GM19324 (cell line): Measurements from ENCODE around the gene DMXL1.
"Not testable (repeated sequence)": the region's sequence is repeated elsewhere in the genome, so short reads cannot be mapped to it uniquely, and the experiment has no call there.

Source experiments
- ATAC-seq: cut with Tn5 transposase; IDR thresholded peaks from one replicate; pipeline ENCODE4 v1.9.1; 2021; ENCODE audit warnings: mild to moderate bottlenecking, moderate library complexity; ENCODE audit not compliant: unreplicated experiment, low FRiP score

The DMXL1 gene

GRCh38 chr5:119117237-119117636, 46.4 kb downstream of the DMXL1 start:
- no peak for ATAC-seq

- ATAC-seq: no peak
These were observed 47.1 kb downstream of the DMXL1 start for GRCh38 chr5:119118000-119118399.

DNA sequence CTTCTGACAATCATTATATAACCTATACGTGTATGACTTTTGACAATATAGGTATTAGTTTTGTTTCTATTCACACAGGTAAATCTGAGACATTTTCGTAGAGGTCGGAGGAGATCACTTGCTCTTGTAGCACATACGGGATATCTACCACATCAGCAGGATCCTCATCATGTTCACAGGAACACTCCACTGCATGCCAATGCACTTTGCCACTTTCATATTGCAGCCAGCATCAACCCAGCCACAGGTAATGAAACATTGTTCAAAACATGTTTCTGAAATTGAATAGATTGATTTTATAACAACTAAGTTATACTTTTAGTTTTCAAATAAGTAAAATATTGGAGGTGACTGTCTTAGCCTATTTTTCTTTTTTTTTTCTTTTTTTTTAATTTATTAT, 50.0 kb downstream of the DMXL1 start:
- ATAC-seq: no peak

DNA sequence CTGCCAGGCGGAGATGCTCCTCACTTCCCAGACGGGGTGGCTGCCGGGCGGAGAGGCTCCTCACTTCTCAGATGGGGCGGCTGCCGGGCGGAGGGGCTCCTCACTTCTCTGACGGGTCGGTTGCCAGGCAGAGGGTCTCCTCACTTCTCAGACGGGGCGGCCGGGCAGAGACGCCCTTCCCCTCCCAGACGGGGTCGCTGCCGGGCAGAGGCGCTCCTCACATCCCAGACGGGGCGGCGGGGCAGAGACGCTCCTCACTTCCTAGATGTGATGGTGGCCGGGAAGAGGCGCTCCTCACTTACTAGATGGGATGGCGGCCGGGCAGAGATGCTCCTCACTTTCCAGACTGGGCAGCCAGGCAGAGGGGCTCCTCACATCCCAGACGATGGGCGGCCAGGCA, 51.6 kb downstream of the DMXL1 start:
- not testable (repeated sequence) for ATAC-seq

DNA sequence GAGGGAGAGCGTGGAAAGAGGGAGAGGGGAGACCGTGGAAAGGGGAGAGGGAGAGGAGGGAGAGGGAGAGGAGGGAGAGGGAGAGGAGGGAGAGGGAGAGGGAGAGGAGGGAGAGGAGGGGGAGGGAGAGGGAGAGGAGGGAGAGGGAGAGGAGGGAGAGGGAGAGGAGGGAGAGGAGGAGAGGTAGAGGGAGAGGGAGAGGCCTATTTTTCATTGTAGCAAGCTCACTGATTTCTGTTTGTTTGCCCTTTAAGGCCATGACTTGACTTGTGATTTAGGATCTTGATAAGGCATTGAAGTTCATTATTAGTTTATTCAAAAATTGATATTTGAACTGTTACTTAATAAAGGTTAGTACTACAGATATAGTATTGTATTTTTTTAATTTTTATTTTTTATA, 52.4 kb downstream of the DMXL1 start:
- no peak for ATAC-seq

DNA sequence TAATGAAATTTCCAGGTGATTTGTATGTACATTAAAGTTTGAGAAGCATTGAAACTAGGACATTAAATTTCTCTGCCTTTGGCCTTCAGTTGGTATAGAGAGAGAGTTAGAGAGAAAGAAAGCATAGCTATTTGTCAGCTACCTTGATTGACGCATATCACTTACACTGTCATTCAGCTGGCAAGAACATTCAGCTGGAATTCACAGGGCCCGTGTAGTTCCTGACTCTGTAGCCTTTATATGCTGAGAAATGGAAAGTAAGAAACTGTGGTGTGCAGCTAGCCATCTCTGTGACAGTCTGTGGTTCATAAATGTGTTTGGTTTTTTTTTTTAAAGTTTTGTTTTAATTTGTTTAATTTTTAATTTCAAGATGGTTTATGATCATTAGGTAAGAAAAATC, 58.9 kb downstream of the DMXL1 start:
- ATAC-seq: no peak

DNA sequence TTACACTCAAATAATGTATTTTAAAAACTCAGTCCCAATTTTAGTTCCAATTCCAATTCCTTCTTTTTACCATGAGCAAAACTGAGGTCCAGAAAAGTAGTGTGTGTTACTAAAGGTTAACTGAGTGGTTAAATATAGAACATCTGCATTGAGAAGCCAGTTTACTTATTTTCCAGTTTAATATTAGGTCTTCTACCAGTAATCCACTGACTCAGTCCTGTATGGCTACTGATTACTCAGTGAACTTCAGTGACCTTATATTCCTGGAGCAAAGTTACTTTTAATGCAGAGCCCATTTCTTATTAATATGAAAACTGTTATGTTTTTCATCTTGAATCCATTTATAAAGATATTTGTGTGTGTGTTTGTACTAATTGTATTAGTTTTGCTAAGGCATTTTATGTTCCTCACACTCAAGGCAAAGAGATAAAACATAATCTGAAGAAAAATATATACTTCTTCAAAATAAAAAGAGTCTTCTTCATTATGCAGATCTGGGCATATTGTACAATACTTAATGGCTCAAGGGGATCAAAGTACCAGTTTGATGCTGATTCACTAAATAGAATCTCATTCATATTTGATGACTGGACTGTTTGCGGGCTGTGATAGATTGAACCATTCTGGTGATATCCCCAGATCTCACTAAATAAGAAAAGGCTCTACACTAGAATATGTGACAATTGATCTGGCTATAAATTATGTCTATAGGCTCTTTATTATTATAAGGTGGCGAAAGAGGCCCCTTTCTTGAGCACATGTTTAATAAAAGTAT, 60.8 kb downstream of the DMXL1 start:
- no peak for ATAC-seq

DNA sequence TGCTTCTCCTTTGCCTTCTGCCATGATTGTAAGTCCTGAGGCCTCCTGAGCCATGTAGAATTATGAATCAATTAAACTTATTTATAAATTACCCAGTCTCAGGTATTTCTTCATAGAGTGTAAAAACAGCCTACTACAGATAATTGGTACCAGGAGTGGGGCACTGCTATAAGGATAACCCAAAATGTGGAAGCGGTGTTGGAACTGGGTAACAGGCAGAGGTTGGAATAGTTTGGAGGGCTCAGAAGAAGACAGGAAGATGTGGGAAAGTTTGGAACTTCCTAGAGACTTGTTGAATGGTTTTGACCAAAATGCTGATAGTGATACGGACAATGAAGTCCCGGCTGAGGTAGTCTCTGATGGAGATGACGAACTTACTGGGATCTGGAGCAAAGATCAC, 64.9 kb downstream of the DMXL1 start:
- not testable (repeated sequence) for ATAC-seq

GRCh38 chr5:119136666-119137318, 65.9 kb downstream of the DMXL1 start:
- no peak for ATAC-seq

DNA sequence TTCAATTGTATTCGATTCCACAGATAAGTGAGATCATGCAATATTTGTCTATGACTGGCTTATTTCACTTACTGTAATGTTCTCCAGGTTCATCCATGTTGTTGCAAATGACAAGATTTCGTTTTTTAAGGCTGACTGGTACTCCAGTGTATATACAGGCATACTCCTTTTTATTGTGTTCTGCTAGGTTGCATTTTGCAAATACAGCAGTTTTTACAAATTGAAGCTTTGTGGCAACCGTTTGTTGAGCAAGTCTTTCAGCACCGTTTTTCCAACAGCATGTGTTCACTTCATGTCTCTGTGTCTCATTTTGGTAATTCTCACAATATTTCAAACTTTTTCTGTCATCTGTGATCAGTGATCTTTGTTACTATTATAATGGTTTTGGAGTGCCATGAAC, 82.7 kb downstream of the DMXL1 start:
- no peak for ATAC-seq

DNA sequence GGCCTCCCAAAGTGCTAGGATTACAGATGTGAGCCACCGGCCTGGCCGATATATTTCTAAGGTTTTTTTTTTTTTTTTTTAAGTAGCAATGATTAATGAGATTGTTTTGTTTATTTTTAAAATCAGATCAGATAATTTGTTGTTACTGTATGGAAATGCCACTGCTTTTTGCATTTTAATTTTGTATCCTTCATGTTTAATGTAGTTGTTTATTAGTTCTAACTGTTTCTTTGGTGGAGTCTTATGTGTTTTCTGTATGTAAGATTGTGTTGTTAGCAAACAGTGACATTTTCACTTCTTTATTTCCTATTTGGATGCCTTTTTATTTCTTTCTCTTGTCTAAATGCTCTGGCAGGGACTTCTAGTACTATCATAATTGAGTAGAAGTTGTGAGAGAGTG, 87.3 kb downstream of the DMXL1 start:
- no peak for ATAC-seq

DNA sequence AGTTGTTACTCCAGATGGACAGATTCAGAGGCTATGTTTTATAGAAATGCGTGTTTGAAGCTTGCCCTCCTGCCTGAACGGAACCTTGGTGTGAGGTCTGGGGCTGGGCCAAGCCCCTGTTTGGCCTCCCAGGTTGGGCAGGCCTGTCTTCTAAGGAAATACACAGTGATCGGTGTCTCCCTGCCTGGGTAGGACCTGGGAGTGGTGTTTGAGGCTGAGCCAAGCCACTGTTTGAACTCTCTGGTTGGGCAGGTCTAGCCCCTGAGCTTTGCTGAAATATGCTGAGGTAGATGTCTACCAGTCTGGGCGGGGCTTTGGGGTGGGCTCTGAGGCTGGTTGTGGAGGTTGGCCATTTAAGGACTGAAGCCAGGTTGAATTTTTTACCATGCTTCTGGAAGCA, 90.5 kb downstream of the DMXL1 start:
- no peak for ATAC-seq

GRCh38 chr5:119166026-119166425, 95.1 kb downstream of the DMXL1 start:
- ATAC-seq: no peak

DNA sequence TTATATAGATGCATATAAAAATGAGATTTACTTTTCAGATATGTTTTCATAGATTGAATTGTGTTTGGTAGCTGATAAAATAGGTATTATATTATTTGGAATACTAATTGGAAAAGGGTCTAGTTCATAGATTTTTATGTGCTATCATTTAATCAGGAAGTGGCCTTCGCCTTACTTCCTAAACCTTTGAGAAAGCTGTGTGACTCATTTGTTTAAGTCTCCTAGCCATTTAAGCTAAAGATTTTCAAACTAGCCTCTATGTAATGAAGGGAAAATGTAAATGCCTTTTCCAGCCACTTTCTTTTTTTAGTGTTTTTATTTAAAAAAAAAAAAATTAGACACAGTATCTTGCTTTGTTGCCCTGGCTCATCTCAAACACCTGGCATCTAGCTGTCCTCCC, 97.5 kb downstream of the DMXL1 start:
- ATAC-seq: no peak

DNA sequence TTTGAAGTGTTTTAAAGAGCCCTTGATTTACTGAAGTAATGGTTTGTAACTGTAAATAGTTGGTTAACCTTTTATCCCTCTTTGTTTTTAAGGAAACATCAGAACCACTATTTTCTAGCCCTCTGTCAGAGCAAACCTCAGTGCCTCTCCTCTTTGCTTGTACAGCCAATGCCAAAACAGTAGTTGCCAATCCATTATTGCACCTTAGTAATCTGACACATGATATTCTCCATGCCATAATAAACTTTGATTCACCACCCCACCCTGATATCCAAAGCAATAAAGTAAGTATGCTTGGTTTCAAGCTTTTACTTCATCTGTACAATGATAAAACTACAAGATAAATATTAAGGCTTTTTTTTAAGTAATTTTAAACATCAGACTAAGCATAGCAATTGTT, 100.8 kb downstream of the DMXL1 start:
- no peak for ATAC-seq

DNA sequence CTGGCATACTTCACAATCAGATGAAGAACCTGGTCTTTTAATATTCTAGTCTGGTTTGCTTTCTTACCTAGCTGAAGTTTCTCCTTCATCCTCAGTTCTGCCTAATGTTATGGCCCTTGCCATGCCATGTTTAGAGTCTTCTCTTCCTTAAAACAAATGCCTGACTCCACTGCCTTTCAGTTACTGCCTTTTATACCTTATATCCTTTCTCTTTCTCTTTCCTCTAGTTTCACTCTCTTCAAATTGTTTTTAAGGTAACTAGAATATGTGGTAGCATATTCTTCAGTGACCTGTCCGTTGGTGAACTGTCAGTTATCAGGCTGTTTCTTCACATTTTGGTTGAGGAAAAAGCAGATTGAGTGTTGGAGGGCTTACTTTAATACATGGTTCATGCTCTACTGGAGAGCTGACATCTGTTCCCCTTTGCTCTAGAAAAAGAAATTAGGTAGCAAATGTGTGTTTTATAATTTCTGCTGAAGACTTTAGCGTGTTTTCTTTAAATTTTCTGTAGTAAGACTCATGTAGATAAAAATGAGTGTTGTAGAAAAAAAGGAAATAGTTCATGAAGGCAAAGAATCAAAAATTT, 103.8 kb downstream of the DMXL1 start:
- no peak for ATAC-seq

DNA sequence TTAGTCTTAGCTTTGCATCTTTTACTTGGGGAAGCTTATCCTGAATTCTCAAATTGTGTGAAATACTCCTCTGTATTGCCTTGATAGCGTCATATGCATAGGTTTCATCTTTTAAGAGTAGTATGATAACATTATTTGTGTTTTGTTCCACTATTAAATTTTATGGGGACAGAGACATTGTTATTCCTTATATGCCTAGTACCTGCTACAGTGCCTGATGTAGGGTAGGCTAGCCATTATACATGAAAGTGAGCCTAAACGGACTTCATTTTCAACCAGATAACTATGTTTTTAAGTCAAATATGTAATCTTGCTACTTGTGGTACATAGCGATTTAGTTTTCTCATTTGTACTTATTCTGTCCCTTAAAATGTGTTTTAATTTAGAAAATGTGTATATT, 105.9 kb downstream of the DMXL1 start:
- no peak for ATAC-seq

DNA sequence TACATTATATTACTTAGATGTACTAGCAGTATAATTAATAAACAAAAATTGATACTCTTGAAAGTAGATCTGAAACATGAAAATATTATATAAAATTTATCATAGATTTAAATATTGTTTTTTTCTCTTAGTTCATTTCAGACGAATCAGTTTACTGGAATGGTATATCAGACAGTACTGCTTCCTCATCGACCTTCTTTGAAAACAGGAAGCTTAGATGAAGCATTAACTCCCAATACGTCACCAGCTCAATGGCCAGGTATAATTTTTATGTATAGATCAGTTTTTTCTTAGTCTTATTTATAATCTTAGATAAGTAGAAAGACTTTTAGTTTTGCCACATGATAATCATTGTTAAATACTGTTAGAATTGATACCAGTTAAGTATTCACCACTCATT, 106.3 kb downstream of the DMXL1 start:
- ATAC-seq: no peak

DNA sequence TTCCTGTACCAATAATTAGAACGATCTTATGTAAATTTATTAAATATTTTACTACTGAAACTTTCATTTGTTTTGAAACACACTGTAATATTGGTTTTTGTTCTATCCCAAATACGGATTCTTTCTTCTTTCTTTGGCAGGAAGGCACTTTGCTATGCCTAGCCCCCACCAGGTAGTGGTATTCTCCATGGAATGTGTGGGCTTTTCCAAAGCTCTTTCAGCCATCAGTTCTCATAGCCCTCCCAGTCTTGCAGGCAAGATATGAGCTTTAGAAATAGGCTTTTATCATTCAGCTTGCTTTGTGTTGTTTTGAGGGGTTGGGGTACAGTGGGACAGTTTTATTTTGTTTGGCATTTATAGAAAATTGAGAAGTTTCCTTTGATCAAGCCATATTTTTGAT, 107.5 kb downstream of the DMXL1 start:
- no peak for ATAC-seq

DNA sequence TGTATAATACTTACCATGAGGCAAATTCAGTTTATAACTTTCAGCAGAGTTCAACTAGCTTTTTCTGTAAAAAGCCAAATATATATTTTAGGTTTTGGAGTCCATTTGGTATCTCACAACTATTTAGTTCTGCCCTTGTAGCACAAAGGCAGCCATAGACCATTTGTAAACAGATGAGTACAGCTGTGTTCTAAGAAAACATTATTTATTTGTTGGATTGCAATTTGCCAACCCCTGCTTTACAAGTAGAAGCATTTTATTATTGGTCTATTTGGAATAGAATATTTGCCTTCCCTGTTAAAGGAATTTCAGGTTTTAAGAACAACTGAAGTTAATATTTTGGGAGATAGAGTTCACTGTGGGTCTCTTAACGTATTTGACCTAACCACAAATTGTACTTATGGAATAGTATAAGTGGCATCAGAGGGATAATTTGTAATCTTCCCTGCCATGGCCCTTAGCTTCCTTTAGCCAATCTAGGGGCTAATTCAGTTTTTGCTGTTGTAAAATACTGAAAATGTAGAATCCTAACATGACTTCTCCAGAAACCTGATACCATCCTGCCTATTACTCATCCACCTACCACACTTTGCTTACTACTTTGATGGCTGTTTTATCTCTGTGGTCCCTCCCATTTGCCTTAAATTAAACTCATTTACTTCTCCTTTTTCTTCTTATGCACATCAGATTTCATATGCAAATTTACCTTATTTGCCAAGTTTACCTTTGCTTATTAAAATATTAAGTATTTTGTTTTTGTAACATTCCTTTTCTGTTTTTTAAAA, 109.2 kb downstream of the DMXL1 start:
- no peak for ATAC-seq

GRCh38 chr5:119185512-119185911, 114.6 kb downstream of the DMXL1 start:
- ATAC-seq: not testable (repeated sequence)
